Mesothelial cell of epicardium (in vitro differentiated cells): Measurements from ENCODE around the gene DIPK1C. TPM values are rescaled to one million over a fixed set of nuclear protein-coding genes. Genes with fewer than 3 reads are reported as not detected.

Experiments used
- DNase-seq, 2 experiments: peaks; one replicate each; pipeline ENCODE4 v3.0.0; 2021; ENCODE audit warnings: low spot score in 2 of 2; ENCODE audit not compliant: unreplicated experiment in 2 of 2
- H3K27ac Mint-ChIP-seq: 2 replicates; pipeline ENCODE4 v1.8.0; 2021; ENCODE audit warnings: mixed read lengths
- H3K27me3 Mint-ChIP-seq: 2 replicates; pipeline ENCODE4 v1.8.0; 2021; ENCODE audit warnings: low read depth, mixed read lengths
- H3K36me3 Mint-ChIP-seq: 2 replicates; pipeline ENCODE4 v1.8.0; 2021; ENCODE audit warnings: mixed read lengths
- H3K4me1 Mint-ChIP-seq: 2 replicates; pipeline ENCODE4 v1.8.0; 2021; ENCODE audit warnings: mixed read lengths
- H3K4me3 Mint-ChIP-seq: 2 replicates; pipeline ENCODE4 v1.8.0; 2021; ENCODE audit warnings: mild to moderate bottlenecking, moderate library complexity, mixed read lengths
- H3K9me3 Mint-ChIP-seq: 2 replicates; pipeline ENCODE4 v1.8.0; 2021; ENCODE audit warnings: mixed read lengths
- total RNA-seq: library from RNA; stranded (reverse); gene quantifications from 3 replicates; pipeline ENCODE4 v1.2.1, GENCODE V29; 2021
- TF ChIP-seq, protein P1 (sequence below): fragments of 200-600 bp; sonication (generic); IDR thresholded peaks from one replicate; pipeline ENCODE4 v1.5.0; 2021; ENCODE audit warnings: antibody characterized with exemption; ENCODE audit not compliant: unreplicated experiment

The DIPK1C gene
- total RNA-seq, 1 donor from 2014 or later: not detected

DNA sequence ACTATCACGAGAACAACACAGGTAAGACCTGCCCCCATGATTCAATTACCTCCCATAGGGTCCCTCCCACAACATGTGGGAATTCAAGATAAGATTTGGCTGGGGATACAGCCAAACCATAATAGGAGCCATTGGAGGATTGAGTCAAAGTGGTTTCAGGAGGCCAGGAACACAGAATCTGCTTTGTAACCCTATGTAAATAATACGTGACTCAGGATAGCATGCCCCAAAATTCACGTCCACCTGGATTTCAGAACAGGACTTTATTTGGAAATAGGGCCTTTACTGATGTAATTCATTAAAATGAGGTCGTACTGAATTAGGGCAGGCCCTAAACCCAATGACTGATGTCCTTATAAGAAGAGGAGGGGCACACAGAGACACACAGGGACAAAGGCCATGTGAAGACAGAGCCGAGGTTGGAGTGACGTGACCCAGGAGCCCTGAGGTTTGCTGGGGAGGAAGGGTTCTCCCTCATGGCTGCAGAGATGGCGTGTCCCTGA, 23.1 kb upstream of the DIPK1C start:
- Mint-ChIP-seq H3K27ac (no peak overlapping the region), H3K36me3 (no peaks in the 10 kb centered on the region), H3K4me3 (no peak overlapping the region), H3K4me1 (peaks cover 5% of the 10 kb centered on the region), H3K27me3 (peaks cover 2% of the 10 kb centered on the region), H3K9me3 (no peaks in the 10 kb centered on the region)
- no peak for DNase-seq
- TF ChIP-seq, protein P1, sequence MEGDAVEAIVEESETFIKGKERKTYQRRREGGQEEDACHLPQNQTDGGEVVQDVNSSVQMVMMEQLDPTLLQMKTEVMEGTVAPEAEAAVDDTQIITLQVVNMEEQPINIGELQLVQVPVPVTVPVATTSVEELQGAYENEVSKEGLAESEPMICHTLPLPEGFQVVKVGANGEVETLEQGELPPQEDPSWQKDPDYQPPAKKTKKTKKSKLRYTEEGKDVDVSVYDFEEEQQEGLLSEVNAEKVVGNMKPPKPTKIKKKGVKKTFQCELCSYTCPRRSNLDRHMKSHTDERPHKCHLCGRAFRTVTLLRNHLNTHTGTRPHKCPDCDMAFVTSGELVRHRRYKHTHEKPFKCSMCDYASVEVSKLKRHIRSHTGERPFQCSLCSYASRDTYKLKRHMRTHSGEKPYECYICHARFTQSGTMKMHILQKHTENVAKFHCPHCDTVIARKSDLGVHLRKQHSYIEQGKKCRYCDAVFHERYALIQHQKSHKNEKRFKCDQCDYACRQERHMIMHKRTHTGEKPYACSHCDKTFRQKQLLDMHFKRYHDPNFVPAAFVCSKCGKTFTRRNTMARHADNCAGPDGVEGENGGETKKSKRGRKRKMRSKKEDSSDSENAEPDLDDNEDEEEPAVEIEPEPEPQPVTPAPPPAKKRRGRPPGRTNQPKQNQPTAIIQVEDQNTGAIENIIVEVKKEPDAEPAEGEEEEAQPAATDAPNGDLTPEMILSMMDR: no peak

DNA sequence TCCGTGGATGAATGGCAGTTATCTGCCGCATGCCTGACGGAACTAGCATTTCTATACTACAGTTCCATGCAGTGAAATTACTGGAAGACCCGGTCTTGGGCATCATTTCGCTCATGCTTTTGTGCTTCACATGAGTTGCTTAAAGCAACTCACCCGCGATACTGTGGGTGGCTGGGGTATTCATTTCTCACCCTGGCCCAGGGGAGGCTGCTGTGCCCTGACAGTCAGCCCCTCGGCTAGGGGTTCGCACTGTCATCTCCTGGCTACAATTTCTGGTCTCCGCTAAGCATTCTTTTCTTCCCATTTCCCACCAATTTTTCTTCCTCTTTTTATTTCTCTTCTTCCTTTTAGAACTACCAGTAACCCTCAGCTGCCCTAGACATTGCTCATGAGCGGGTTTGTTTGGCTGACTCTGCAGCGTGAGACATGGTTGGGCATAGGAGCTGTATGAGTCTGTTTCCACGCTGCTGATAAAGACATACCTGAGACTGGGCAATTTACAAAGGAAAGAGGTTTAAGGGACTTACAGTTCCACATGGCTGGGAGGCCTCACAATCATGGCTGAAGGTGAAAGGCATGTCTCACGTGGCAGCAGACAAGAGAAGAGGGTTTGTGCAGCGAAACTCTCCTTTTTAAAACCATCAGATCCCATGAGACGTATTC, 22.5 kb upstream of the DIPK1C start:
- no peak overlapping the region for H3K4me3 Mint-ChIP-seq
- no peaks in the 10 kb centered on the region for H3K36me3 Mint-ChIP-seq

DNA sequence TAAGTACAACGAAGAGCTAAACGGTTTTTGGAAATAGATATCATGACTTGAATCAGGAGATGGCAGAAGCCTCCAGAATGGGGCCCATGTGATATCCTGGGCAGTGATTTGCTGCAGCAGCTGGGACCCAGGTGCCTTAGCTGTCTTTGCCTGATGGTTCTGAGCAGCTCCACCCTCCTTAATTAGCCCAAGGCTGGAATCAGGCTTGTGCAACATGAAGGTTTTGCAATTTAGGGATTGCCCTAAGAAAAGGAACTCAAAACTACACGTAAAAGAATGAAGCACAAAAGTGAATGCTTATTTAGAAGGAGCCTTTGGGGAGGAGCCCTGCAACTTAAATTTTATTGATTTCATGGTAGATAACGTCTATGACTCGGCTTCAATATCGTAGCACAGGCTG, 21.8 kb upstream of the DIPK1C start:
- no peak overlapping the region for H3K27ac Mint-ChIP-seq
- H3K4me1 Mint-ChIP-seq: no peaks in the 10 kb centered on the region
- DNase-seq: no peak
- H3K9me3 Mint-ChIP-seq: no peaks in the 10 kb centered on the region
- no peak overlapping the region for H3K4me3 Mint-ChIP-seq
- peaks cover 4% of the 10 kb centered on the region for H3K27me3 Mint-ChIP-seq
- TF ChIP-seq, protein P1: no peak
- H3K36me3 Mint-ChIP-seq: no peaks in the 10 kb centered on the region

More for the DNA sequence above, 22.5 kb upstream of the DIPK1C start:
- Mint-ChIP-seq H3K27me3 (peaks cover 4% of the 10 kb centered on the region), H3K9me3 (no peaks in the 10 kb centered on the region), H3K27ac (no peak overlapping the region), H3K4me1 (peaks cover 1% of the 10 kb centered on the region)
- no peak for DNase-seq
- TF ChIP-seq, protein P1: no peak

DNA sequence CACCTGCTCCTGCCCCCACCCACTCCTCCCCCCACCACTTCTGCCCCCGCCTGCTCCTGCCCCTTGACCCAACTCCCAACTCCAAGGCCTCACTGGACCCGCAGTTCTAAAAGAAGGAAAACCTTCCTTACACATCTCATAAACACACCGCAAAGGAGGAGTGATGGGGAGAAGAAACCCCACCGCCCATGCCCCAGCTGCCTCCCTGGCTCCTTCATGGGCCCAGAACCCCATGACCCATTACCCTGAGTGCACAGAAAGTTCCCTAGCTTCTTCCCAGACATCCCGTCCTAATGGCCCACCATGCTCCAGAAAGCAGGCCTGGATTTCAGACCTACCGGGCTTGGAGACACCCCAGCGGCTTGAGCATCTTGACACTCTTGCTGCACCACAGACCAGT, 21.2 kb upstream of the DIPK1C start:
- Mint-ChIP-seq H3K36me3 (no peaks in the 10 kb centered on the region), H3K27me3 (peaks cover 4% of the 10 kb centered on the region), H3K4me1 (no peaks in the 10 kb centered on the region), H3K27ac (no peak overlapping the region), H3K9me3 (no peaks in the 10 kb centered on the region), H3K4me3 (no peak overlapping the region)
- TF ChIP-seq, protein P1: no peak
- DNase-seq: no peak

DNA sequence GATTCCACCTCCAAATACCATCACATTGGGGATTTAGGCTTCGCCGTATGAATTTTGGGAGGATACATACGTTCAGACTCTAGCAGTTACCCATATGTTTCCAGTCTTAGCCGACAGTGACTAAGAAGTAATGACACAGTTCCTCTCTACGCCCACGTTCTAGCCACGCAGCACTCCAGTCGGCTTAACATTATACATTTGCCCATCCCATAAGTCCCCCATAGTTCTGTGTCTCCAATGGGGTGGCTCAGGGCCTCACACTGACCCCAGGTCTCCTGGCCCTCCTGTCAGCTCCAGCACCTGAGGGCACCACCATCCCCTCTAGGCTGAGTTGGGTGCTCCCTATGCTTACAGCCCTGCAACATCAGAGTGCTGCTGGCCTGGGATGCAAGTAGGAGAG, 20.7 kb upstream of the DIPK1C start:
- Mint-ChIP-seq H3K36me3 (no peaks in the 10 kb centered on the region), H3K4me3 (no peak overlapping the region), H3K27me3 (peaks cover 4% of the 10 kb centered on the region), H3K9me3 (no peaks in the 10 kb centered on the region), H3K27ac (no peak overlapping the region), H3K4me1 (no peaks in the 10 kb centered on the region)
- TF ChIP-seq, protein P1: no peak
- no peak for DNase-seq

DNA sequence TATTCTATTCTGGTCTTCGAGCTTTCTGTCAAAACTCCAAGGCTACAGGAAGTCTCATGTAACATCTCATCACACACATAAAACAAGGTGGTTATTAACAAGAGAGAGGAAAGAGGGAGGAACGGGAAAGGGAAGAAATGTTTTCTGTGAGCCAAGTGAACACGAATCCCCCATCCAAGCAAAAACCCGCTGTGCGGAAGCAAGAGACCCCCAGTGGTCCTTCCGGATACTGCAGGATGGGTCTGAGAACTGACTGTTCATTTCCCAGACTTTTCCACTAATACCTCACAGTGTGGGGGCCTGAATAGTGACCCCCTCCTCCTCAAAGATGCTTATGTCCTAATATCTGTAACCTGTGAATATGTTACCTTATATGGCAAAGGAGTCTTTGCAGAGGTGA, 19.0 kb upstream of the DIPK1C start:
- Mint-ChIP-seq H3K9me3 (no peaks in the 10 kb centered on the region), H3K4me3 (no peak overlapping the region), H3K36me3 (no peaks in the 10 kb centered on the region), H3K4me1 (no peaks in the 10 kb centered on the region), H3K27ac (no peak overlapping the region), H3K27me3 (peaks cover 4% of the 10 kb centered on the region)
- TF ChIP-seq, protein P1: peak; percentile 78
- DNase-seq: peak in 1 of 2 experiments; percentile 69
